Measurements from ENCODE around the gene ARTN.
A peak's percentile ranks its signal among the peaks of the same experiment; 100 is the strongest.

Gene ARTN, protein sequence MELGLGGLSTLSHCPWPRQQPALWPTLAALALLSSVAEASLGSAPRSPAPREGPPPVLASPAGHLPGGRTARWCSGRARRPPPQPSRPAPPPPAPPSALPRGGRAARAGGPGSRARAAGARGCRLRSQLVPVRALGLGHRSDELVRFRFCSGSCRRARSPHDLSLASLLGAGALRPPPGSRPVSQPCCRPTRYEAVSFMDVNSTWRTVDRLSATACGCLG

DNA sequence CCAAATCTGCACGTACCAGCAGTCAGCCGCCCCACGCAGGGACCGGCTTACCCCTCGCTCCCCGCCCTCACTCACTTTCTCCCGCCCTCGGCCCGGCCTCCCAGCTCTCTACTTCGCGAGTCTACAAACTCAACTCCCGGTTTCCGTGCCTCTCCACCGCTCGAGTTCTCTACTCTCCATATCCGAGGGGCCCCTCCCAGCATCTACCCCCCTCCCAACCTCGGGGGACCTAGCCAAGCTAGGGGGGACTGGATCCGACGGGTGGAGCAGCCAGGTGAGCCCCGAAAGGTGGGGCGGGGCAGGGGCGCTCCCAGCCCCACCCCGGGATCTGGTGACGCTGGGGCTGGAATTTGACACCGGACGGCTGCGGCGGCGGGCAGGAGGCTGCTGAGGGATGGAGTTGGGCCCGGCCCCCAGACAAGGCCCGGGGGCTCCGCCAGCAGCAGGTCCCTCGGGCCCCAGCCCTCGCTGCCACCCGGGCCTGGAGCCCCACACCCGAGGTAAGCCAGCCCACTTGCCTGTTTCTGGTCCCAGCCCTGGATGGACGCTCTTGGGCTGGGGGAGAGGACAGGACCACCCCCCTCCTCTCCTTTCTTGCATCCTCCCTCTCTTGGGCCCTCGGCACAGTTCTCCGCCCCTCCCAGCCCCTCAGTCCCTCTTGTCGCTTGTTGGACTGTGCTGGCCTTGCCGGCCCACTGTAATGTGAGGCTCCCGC, at the start of gene ARTN:
ARTN (plus strand) TSS at position 416 of the 715 bp plus-strand sequence. CDS start 1,856 bp downstream, outside the sequence.
- DNase-seq = peak; percentile 88

DNA sequence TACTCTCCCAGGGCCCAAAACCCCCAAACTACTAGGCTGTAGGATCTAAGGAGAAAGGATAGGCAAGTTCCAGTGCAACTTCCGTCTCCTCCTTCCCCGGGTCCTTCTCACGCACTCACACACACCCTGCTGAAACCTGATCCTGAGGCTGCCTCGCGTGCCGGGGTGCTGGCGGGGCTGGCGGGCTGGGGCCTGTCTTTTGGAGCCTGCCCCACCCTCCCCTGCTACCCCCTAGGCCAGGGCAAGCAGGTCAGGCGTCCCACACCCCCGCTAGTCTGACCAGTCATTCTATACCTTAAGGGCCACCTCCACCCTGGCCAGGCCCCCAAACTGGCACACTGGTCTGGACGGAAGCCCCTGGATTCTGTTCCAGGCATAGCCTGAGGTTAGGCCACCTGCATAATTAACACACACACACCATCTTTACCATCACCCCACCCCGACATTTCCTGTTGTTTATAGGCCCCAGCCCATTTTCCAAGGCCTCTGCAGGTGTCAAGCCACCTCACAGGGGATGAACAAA, 48.3 kb upstream of the ARTN start:
- DNase-seq = peak; percentile 85

DNA sequence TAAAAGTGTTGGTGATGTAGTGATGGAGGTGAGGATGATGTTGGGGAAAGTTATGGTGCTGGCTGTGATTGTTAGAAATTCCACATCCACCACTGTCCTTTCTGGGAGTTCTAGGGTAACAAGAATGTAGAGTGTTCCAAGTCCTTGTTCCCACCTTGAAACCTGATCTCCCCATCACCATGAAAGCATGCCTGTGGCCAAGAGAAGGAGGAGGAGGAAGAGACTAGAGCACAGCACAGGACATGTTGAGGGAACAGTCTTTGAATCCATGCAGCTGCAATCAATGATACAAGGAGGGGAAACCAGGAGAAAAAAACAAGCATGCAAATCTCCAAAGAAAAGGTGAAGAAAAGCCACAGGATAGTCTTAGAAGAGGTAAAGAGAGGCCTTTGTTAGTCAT, 45.9 kb upstream of the ARTN start:
- DNase-seq = peak; percentile 23

DNA sequence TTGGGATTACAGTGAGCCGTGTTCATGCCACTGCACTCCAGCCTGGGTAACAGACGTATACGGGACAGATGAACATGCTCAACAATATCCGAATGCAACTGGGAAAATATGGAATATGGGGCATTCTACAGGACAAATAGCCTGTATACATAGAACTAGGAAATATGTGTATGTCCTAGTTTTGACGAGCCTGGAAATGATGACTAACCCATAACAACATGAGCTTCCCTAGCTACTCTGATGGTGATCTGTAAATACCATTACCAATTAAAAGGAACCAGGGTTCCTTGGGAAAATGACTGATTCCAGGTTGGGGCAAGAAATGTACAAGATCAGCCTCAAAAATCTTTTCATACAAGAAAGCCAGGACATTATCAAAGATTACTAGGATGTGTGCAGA, 42.8 kb upstream of the ARTN start:
- no peak for DNase-seq

DNA sequence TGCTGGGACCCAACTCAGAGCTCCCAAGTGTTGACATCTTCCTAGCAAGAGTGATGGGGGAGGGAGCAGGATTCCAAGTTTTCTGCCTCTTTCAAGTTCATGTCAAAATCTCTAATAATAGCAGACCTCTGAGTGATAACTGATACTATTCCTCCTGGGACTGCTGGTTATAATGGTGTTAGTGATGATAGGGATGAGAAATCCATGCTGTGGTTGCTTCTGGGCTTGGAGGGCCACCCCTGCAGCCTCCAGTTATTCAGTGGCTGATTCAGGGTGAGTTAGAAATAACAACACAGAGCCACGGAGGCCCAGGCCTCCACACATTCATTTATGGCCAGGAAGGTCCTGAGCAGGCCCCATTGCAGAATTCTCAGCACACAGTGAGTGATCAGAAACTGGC, 40.6 kb upstream of the ARTN start:
- DNase-seq = no peak

DNA sequence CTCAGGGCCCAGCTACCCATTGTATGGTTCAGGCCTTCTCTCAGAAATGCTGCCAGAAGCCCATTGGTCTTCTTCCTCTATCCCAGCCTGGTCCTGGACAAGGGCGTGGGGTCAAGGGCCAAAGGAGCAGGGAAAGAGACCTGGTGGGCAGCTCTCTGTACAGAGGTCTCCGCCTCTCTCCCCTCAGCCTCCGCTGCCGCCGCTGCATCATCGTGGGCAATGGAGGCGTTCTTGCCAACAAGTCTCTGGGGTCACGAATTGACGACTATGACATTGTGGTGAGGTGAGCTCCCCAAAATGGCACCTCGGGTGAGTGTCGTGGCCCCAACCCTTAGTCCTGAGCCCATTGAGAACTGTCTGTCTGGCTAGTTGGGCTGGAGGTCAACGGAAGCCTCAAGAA, 34.6 kb upstream of the ARTN start:
- DNase-seq = no peak

DNA sequence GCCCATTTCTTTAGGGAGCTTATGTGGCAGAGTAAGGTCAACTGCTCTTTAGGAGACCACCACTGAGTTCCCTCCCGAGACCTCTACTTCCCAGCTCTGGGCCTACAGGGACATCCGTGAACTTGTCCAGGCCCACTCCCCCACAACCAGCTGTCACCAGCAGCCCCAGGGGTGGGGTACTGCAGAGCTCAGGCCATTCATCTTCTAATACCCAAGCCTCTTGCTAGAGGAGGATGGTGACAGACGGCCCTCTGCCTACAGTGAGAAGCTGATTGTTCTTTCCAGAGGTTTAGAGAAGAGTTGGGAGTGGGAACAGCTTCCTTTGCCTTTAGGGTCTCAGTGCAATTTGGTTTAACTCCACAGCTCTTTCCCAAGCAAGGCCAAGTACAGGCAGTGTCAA, 33.2 kb upstream of the ARTN start:
- no peak for DNase-seq

DNA sequence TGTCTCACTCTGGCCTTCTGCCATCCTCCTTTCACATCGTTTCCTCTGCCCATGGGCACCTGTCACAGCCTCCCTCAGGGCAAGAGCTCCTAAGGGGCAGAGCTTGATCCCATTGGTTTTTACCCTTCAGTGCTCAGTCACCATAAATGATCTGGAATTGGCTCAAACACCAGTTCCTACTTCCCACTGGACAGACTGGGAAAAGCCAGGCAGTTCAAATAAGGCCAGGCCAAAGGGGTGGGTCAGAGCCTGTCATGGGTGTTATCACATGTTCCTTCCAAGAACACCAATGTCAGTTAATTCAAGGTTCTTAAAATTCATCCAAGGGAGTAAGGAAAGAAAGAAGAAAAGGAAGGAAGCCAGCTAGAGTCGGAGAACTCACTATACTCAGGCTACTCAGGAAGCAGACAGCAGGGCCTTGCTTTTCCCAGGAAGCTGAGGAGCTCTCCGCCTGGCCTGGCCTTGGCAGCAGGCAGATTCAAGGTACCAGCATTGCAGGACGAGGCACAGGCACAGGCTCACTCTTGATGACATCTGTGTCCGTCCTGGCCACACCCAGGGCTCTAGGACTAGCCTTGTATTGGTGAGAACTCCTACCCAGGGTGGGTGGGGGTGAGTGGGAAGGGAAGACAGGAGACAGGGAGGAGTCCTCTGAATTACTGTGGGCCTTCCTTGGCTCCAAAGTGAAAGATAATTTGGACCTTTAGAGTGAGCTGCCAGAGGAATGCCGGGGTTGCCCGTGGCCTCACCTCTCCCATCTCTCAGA, 32.2 kb upstream of the ARTN start:
- no peak for DNase-seq

DNA sequence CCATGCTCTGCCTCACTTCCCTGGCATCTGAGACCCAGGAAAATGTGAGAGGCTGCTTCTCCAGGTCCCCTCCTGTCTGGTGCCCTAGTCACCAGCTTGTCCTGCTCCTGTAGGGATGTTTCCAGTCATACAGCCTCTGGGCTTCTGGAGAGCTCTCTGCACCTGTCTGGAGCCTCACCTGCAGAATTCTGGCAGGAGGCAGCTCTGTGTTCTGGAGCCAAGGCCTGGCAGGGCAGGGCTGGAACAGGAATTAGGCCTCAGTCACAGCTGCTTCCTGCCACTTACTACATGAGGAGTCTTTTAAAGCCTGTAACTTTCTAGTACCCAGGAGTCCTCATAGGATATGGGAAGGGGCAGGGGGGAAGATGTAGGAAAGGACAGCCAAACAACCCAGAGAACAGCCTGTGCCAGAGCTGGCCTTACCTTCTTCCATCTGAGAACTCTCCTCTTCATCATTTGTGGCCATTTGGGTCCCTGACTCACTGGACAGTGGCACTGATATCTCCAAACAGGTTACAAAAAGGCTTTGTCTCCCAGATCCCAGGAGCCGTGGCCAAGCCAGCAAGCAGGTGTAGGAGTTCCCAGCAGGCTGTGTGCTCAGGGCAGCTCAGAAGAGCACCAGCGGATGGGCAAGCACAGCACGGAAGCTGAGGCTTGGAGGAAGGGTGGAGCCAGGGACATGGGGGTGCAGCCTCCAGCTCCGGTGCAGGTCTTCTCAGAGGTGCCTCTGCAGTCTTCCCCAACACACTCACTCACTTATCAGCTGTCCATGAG, 31.4 kb upstream of the ARTN start:
- DNase-seq = peak; percentile 70

DNA sequence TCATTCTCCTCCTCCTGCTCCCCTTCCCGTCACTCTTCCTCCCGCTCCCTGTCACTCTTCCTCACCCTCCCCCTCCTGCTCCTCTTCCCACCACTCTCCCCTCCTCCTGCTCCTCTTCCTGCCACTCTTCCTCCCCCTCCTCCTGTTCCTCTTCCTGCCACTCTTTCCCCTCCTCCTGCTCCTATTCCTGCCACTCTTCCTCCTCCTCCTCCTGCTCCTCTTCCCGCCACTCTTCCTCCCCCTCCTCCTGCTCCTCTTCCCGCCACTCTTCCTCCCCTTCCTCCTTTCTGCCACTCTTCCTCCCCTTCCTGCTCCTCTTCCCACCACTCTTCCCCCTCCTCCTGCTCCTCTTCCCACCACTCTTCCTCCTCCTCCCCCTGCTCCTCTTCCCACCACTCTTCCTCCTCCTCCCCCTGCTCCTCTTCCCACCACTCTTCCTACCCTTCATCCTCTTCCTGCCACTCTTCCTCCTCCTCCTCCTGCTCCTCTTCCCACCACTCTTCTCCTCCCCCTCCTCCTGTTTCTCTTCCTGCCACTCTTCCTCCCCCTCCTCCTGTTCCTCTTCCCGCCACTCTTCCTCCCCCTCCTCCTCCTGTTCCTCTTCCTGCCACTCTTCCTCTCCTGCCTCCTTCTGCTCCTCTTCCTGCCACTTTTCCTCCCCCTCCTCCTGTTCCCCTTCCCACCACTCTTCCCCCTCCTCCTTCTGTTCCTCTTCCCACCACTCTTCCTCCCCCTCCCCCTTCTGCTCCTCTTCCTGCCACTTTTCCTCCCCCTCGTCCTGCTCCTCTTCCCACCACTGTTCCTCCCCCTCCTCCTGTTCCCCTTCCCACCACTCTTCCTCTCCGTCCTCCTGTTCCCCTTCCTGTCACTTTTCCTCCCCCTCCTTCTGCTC, 28.7 kb upstream of the ARTN start:
- no peak for DNase-seq

DNA sequence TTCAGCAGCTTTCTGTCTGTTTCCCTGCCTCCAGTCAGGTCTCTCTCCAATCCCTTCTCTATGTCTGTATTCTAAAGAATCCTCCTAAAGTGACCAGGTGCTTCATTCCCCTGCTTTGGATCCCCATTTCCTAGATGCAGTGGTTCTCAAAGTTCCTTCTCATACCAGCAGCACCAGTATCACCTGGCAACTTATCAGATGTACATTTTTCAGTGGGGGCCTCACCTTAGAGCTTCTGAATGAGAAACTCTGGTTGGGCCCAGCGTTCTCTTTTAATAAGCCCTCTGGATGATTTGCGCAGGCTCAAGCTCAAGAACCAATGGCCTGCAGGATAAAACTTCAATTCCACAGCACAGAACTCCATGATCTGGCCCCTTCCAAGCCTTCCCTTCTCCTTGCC, 25.4 kb upstream of the ARTN start:
- DNase-seq = no peak

DNA sequence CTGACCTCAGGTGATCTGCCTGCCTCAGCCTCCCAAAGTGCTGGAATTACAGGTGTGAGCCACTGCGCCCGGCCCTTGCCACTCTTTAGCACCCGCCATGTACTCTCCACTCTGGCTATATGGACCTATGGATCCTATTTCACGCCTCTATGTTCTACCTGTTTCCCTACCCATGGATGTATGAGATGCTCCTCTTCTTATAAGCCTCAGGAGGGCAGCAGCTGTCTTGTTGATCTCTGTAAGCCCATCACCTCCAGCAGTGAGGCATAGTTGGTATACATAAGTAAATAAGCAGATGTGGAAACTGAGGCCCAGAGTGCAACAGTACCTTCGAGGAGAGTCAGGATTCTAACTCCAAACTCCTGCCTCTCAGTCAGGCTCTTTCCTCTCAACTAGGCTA, 24.7 kb upstream of the ARTN start:
- no peak for DNase-seq

DNA sequence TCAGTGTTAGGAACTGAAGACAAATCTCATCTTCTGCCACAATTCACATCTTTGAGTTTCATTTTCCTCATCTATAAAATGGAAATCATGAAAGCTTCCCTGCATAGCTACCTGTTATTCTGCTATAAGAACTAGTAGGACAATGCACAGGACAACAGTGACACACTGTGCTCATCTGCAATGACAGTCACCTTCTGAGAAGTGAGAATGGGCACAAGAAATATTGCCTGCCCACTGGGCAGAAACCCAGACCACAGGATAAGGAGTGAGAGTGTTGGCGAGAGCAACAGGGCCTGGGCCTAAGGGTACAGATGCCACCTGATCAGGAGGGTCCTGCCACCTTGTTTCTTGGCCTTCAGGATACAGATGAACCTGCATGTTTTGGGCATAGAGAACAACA, 23.3 kb upstream of the ARTN start:
- DNase-seq = no peak

DNA sequence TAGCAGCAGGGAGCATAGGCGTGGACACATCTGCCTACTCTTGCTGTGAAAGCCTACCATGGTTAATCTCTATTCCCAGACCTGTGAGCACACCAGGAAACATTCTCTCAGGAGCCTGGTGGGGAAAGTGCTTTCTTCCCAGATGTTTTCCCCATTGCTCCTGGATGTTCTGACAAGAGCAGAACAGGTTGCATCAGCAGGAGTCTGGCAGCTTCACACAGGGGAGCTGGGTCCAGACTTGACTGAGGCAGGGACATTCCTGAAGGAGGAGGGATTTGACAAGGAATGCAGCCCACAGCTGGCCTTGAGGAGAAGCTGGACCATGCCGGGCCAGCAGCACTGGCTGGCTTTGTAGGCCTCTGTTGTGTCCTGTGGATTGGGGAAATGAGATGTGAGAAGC, 21.0 kb upstream of the ARTN start:
- no peak for DNase-seq

DNA sequence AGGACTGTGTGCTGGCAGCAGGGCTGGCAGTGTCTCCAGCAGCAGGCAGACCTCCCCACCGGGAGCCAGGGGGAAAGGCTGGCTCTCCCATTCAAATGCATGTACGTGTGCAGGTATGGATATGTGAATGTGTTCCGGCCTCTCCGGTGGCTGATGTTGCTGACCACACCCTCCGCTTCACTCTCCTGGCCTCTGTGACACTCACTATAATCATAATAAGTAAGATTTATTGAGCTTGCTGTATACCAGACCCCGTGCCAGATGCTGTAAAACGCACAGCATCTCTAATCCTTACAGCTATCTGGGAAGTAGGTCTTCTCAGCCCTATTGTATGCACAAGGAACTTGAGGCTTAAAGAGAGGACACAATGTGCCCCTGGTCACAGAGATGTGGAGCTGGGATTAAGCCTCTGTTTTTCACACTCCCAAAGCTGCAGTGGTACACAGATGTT, 20.5 kb upstream of the ARTN start:
- DNase-seq = no peak

DNA sequence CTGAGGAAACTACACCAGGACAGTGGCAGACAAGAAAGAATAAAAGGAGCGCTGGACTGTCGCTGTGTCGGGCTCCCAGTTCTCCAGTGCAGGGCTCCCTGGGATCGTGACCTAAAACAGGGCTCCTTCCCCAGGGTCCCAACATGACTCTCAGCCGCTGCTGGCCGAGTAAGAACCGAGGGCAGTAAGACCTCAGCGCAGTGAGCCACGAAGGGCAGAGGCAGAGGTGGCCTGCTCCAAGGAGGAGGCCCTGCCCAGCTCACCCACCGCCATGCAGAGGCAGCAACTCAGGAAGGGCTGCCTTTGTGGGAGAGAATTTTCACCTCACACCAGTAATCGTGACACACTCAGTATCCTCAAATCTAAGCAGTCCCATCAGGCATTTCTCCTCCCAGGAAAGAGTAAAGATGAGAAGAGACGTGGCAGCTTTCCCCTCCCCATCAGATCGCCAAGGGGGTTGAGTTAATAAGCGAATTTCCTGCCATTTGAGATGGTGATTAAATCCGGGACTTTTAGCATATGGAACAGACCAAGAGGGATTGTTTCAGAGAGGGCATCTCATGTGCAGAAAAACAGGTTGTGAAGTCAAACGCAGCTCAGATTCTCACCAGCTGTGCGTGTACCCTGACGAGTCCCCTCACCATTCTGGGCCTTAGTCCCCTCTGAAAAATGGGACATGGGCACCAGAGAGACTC, 19.8 kb upstream of the ARTN start:
- DNase-seq = no peak

DNA sequence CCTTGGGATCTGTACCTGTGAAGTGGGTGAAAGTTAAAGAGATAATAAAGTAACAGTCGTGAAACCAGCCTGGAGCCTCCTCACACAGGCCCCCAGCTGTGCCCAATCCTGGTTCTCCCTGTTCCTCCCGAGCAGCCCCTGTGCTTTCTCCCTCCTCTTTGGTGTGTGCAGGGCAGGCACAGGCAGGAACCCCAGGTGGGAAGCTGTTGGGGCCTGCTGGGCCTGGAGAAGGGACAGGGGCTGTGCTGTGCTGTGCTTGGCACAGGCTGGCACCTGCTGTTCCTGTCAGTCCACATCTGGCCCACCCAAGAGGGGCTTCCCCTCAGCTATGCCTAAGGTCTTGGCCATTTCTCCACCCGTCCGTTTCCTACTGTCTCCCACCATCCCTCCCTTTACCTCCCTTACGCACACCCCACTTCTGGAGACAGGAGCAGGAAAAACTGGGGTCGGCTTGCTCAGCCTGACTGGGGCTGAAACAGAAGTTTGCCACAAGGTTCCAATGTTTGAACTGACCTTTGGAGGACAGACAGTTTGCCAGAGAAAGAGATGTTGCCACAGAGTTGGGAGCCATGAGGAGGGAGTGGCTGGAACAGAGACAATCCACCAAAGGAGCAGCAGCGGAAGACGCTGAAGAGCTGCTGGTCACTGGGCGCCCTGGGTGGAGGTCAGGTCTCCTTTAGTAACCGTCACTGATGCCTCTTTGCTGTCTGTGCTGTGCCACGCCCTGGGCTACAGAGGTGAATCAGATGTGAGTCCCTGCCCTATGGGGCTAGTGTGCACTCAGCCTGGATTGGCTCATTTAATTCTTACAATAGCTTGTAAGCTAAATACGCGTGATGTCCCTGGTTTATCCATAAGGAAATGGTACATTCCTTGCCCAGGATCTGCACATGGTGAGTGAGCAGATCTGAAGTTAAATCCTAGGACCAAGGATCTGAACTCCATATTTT, 18.8 kb upstream of the ARTN start:
- no peak for DNase-seq

DNA sequence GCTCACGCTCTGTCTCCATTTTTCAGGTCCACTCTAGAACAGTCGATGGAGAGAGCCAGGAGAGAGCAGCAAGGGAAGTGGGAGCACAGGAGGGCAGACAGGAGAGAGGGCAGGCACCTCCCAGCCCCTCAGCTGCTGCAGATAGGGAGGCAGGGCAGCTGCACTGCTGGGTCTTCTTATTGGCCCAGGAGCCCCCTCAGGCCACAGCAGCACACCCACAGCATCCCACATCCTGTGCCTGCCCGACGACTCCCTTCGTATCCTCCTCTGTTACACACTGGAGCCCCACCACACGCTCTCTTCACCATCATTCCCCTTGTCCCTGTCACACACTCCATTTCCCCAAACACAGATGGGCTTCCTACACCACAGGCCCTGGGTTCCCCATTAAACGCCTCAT, 13.7 kb upstream of the ARTN start:
- DNase-seq = no peak

DNA sequence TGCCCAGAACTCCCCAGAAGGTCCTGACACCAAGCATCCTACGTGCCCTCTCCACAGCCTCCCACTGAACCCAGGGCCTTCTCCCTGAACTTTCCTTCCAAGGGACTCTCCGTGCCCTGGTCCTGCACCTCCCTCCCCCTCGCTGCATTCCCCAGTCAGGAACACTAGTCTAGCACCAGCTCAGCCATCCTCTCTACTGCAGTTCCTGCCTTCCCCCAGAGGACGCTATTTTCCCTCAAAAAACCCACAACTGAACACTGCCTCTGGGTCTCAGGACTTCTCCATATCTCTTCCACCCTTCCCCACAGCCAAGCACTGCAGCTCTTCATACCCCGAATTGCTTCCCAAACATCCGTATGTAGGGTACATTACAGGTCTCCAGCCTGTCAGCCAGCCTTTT, 12.6 kb upstream of the ARTN start:
- DNase-seq = no peak

DNA sequence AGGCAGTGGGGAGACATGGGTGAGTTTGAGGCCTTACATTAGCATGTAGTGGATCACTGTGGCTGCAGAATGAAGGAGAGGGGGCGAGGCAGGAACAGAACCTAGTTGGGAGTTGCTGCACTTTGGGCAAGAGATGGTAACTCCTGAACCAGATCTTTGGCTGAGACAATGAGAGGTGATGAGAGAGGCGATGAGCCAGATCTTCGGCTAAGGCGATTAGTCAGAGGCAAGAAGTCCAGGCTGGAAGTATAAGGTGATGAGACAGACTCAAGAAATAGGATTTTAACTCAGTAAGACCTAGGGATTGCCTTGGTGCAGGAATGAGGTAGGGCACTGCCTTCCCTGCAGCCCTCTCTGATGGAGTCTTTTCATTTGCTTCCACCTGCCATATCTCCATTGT, 9.1 kb upstream of the ARTN start:
- no peak for DNase-seq

Data from NCI-H510A (cell line).